GM10266 (cell line): ENCODE results near the gene KCNS3.

Experiments
- DNase-seq: peaks from one replicate; pipeline ENCODE4 v3.0.0; 2012; ENCODE audit errors: extremely low spot score
- TF ChIP-seq, protein P1 (sequence below): IDR thresholded peaks from 2 replicates; pipeline ENCODE4 v1.5.1; 2012; ENCODE audit warnings: mild to moderate bottlenecking, low read depth; ENCODE audit not compliant: control insufficient read depth, insufficient read depth; ENCODE audit errors: missing control alignments

The KCNS3 gene

DNA sequence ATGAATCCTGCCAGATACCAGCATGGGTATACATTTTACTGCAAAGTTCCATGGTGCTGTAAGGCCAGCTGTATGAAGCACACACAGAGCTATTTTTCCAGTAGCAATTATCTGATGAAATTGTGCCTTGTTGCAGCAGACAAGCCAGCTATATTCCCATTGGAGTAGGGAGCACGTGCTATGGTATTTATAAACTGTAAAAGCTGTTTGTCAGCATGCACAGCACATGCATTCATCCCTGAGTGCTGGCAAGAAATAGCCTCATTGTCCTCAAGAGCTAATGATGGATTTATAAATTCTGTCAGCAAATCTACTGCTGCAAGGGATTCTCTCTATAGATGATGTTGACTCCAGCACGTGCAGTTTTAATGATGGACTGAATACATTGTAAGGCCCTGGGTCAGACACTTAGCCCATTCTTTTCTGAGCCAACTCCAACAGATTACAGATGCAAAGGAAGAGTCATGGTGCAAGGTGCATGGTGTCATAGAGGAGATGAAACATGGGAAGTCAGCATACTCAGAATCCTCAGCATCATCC lies 61.7 kb downstream of the KCNS3 start:
- DNase-seq = no peak
- TF ChIP-seq, protein P1, sequence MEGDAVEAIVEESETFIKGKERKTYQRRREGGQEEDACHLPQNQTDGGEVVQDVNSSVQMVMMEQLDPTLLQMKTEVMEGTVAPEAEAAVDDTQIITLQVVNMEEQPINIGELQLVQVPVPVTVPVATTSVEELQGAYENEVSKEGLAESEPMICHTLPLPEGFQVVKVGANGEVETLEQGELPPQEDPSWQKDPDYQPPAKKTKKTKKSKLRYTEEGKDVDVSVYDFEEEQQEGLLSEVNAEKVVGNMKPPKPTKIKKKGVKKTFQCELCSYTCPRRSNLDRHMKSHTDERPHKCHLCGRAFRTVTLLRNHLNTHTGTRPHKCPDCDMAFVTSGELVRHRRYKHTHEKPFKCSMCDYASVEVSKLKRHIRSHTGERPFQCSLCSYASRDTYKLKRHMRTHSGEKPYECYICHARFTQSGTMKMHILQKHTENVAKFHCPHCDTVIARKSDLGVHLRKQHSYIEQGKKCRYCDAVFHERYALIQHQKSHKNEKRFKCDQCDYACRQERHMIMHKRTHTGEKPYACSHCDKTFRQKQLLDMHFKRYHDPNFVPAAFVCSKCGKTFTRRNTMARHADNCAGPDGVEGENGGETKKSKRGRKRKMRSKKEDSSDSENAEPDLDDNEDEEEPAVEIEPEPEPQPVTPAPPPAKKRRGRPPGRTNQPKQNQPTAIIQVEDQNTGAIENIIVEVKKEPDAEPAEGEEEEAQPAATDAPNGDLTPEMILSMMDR = no peak

DNA sequence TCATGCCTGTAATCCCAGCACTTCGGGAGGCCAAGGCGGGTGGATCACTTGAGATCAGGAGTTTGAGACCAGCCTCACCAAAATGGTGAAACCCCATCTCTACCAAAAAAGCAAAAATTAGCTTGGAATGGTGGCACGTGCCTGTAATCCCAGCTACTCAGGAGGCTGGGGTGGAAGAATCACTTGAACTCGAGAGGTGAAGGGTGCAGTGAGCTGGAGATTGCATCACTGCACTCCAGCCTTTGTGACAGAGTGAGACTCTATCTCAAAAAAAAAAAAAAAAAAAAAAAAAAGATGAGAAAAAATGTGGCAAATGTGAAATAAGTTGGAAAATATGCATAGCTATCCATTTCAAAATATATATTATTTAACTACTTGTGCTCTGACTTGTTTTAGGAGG lies 65.0 kb downstream of the KCNS3 start:
- TF ChIP-seq, protein P1 = no peak
- no peak for DNase-seq

DNA sequence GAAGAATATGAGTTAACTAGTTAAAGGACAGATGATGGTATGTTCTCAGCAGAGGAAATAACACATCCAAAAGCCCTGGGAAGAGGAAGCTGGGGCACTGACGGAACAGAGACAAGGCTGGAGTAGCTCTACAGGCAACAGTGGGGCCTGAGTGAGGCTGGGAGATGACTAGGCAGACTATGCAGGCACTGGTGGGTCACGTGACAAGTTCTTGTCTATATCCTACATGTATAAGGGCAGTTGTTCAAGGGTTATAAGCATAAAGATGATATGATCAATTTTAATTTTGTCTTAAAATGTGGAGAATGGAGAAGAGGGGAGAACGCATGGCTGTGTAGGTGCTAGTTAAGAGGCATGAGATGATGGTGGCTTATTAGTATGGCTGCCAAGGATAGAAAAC lies 68.6 kb downstream of the KCNS3 start:
- DNase-seq = no peak
- TF ChIP-seq, protein P1 = no peak

DNA sequence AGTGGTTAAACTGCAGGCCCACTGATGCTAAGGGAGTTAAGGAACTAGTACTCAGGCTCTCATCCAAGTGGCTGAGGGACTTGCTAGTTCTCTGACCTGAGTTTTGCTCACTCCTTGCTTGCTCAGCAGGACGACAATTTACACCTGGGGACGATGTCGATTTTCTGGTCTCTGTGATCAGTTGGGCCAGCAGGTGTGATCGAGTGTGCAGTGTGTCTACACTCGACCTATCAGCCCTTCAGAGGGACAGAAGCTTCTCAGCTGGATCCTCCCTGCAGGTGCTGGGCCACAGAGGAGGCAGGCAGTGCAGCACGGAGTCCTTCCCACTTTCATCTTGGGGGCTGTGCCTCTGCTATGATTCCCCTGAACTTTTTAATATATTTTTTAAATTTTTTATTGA lies 71.5 kb downstream of the KCNS3 start:
- DNase-seq = no peak

DNA sequence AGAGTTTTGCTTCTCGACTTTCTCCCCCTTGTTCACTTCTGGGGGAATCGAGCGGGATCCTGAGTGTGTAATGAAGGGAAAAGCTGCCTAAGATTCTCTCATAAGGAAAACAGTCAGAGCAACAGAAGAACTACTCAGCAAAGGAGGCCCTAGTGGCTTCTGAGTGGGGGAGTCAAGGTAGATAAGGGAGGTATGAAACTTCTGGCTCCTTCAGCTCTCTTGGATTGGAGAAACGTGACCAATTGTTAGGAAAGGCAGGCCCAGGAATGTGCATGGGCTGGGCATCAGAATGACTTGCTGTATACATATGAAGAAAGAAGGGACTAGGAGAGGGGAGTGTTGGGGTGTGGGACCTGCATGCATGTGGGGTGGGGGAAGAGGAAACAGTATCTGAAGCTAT lies 73.1 kb downstream of the KCNS3 start:
- DNase-seq = no peak
- TF ChIP-seq, protein P1 = no peak

More for the DNA sequence above, 71.5 kb downstream of the KCNS3 start:
- TF ChIP-seq, protein P1 = no peak

DNA sequence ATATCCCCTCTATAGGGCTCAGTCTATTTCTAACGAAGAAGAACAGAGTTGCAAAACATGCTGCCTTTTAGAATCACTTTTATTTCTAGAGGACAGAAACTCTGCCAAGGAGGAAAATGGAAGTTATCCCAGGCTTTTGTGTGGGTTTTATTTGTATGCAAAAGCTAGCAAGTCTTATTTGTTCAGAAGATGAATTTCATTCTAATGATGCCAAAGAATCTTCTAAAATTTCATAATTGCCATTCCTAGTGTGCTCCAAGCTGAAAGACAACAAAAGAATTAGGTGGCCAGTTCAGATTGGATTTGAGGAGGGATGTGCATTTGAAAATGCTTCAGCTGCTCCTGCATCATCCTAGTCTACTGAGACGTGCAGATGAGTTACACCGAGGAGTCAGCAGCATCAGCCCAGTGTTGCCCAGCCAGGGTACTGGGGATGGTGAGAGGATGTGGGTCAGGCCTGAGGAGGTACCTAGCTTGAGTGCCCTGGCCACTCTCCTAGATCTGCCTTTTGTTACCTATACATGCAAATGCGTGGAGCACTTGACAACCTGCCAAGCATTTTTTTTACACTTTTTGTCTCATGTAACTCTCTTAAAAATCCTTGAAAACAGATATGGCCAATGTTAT lies 80.1 kb downstream of the KCNS3 start:
- TF ChIP-seq, protein P1 = no peak
- DNase-seq = no peak

DNA sequence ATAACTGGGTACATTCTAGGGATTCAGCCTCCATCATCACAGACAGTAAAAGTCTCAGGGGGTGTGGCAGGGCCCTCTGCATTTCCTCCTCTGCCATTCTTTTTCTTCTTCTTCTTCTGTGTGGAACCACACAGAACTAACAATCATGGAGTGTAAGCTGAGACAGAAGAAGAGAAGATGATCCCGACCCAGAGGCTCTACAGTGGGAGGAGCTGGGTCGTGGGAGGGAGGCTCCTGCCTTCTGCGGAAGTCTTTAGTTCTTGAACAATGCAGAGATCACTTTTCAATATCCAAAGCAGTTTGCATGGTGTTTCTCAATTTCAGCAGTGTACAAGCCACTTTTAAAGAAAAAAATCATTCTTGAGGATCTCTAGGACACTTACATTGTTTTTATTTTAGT lies 80.9 kb downstream of the KCNS3 start:
- TF ChIP-seq, protein P1 = no peak
- no peak for DNase-seq
